Epithelial cell of prostate (primary cell): Measurements from ENCODE around the gene CDK13.
A peak's percentile ranks its signal among the peaks of the same experiment; 100 is the strongest.
"Not testable (repeated sequence)": the region's sequence is repeated elsewhere in the genome, so short reads cannot be mapped to it uniquely, and the experiment has no call there.

Source experiments
- DNase-seq: peaks from one replicate; pipeline ENCODE4 v3.0.0-alpha.2; 2011; ENCODE audit warnings: low read depth, low spot score
- H3K27ac ChIP-seq: fragments of 450-650 bp; 2 replicates; pipeline ENCODE4 v1.5.1; 2017; ENCODE audit warnings: mild to moderate bottlenecking

Gene CDK13

GRCh38 chr7:40093631-40094350, 143.7 kb downstream of the CDK13 start:
- no peak for DNase-seq
- no peak overlapping the region for H3K27ac ChIP-seq

GRCh38 chr7:40095230-40095629, 145.2 kb downstream of the CDK13 start:
- no peak for DNase-seq
- no peak overlapping the region for H3K27ac ChIP-seq

DNA sequence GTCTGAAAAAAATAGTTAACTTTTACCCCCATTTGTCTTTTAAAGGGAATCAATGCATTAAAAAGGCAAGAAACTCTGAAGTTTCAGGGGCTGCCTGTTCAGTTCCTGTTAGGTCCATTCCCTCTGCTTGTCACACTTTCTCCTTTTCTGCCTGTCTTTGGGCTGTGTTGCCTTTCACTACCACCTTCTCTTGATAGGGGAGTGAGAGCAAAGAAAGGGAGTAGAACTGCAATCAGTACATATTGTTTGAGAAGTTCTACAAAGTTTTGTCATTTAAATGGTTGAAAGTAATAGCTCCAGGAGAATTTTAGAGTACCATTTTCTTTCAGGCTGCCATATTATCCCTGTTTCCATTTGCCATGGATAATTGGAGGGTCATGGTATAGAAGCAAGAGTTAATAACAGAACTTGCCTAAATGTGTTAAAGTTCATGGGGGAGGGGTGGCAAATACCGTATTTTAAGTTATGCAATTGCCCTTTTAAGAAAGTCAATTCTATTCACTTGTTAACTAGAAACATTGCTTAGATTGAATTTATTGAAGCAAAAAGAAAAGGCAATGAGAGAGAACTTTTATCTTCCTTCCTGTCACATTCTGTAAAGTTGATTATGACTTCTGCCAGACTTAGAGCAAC, 145.8 kb downstream of the CDK13 start:
- no peak for DNase-seq
- H3K27ac ChIP-seq: no peak overlapping the region

- DNase-seq: no peak
- no peak overlapping the region for H3K27ac ChIP-seq
Measured at GRCh38 chr7:40097728-40098127, 147.7 kb downstream of the CDK13 start.

DNA sequence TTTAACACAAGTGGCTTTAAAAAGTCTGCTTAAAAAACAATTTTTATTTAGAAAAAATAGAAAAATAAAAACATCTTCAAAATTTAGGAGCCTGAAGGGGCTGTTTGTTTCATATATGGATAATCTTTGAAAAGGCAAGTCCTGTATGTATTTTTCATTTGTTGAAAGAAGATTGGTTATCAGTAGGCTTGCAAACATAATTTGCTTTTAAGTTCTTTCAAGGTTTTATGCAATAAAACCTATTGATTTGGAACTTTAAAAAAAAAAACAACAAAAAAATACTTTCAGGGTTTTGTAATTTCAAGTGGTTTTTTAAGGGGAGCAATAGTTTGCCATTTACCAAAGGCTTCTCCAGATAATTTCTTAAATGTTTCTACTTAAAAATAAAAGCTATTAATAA, 148.8 kb downstream of the CDK13 start:
- no peak overlapping the region for H3K27ac ChIP-seq
- DNase-seq: no peak

DNA sequence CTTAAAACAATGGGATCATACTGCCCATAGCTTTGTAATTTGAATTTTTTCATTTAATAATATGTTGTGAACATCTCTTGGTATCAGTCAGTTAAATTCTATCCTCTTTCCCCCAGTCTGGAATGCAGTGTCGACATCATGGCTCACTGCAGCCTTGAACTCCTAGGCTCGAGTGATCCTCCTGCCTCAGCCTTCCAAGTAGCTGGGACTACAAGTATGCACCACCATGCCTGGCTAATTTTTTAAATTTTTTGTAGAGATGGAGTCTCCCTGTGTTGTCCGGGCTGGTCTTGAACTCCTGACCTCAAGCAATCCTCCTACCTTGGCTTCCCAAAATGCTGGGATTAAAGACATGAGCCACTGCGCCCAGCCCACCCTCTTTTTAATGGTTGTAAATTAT, 149.8 kb downstream of the CDK13 start:
- no peak overlapping the region for H3K27ac ChIP-seq
- no peak for DNase-seq

- H3K27ac ChIP-seq: no peak overlapping the region
- DNase-seq: no peak
Measured at GRCh38 chr7:40101201-40101600, 151.1 kb downstream of the CDK13 start.

DNA sequence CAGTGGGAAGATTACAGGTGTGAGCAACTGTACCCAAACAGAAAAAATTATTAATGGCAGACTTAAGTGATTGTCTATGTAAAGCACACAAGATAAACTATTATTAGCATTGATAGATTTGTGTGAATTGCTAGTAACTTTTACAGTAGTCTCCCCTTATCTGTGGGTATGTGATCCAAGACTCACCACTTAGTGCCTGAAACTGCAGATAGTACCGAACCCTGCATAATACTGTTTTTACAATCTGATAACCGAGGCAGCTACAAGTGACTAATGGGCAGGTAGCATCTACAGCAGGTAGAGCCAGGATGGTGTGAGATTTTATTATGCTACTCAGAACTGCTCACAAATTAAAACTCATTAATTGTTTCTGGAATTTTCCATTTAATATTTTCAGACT, 152.8 kb downstream of the CDK13 start:
- DNase-seq: no peak
- H3K27ac ChIP-seq: no peak overlapping the region

GRCh38 chr7:40105879-40106473, 155.9 kb downstream of the CDK13 start:
- DNase-seq: no peak
- H3K27ac ChIP-seq: no peak overlapping the region

GRCh38 chr7:40115936-40116335, 165.9 kb downstream of the CDK13 start:
- no peak for DNase-seq
- H3K27ac ChIP-seq: peak overlapping the region; percentile 5

DNA sequence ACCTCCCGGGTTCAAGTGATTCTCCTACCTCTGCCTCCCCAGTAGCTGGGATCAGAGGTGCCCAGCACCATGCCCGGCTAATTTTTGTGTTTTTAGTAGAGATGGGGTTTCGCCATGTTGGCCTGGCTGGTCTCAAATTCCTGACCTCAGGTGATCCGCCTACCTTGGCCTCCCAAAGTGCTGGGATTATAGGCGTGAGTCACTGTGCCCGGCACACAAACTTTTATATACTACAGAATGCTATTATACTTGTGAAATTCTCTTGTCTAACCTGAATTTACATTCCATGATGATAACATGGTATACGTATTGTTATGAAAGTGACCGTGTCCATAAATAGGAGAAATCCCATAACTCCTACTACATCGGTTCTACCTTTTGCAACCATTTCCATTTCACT, 167.1 kb downstream of the CDK13 start:
- peak; percentile 14 for DNase-seq
- H3K27ac ChIP-seq: peak overlapping the region; percentile 37

DNA sequence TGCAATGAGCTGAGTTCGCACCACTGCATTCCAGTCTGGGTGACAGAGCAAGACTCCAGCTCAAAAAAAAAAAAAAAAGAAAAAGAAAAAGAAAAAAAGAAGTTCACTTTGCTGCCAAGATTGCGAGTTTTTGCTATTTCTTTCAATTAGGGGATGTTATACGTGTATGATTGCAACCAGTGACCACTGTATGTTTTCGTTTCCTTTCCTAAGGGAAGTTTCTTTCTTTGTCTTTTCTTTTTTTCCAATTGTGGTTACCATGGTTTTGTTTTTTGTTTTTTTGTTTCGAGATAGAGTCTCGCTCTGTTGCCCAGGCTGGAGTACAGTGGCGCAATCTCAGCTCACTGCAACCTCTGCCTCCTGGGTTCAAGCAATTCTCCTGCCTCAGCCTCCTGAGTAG, 168.1 kb downstream of the CDK13 start:
- DNase-seq, H3K27ac ChIP-seq: not testable (repeated sequence)

DNA sequence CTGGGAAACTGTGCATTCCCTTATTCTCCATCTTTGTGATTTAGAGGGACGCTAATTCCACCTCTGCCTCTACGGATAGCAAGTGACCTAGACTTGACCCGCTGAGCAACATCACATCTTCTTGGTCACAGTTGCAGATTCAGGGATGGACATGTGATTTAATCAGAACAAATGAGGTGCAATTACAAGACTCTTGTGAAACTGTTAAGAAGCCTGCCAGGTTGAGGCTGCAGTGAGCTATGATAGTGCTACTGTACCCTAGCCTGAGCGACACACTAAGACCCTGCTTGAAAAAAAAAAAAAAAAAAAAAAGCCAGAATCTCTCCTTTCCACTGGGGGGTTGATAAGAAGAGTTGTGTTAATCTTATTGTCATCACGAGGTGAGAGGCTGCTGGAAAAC, 170.0 kb downstream of the CDK13 start:
- no peak overlapping the region for H3K27ac ChIP-seq
- DNase-seq: no peak

DNA sequence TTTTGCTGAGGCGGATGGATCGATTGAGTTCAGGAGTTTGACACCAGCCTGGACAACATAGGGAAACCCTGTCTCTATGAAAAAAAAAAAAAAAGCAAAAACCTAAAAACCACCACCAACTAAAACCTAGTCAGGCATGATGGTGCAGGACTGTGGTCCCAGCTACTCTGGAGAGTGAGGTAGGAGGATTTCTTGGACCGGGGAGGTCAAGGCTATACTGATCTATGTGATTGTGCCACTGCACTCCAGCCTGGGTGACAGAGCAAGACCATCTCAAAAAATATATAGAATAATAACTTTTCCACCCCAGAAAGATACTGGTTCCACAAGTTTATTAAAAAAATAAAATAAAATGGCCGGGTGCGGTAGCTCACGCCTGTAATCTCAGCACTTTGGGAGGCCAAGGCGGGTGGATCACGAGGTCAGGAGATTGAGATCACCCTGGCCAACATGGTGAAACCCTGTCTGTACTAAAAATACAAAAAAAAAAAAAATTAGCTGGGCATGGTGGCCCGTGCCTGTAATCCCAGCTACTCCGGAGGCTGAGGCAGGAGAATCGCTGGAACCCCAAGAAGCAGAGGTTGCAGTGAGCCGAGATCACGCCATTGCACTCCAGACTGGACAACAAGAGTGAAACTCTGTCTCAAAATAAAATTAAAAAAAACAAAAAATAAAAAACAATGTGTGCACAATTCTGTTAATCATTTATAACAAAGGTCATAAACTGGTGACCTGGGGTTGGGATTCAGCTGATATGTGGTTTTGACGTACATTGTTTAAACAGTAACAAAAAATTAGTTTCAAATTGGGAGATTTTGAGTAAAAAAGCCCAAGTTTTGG, 172.3 kb downstream of the CDK13 start:
- DNase-seq: not testable (repeated sequence)

GRCh38 chr7:40122940-40123254, 172.8 kb downstream of the CDK13 start:
- H3K27ac ChIP-seq: no peak overlapping the region

More for the DNA sequence above, 172.3 kb downstream of the CDK13 start:
- H3K27ac ChIP-seq: not testable (repeated sequence)

DNA sequence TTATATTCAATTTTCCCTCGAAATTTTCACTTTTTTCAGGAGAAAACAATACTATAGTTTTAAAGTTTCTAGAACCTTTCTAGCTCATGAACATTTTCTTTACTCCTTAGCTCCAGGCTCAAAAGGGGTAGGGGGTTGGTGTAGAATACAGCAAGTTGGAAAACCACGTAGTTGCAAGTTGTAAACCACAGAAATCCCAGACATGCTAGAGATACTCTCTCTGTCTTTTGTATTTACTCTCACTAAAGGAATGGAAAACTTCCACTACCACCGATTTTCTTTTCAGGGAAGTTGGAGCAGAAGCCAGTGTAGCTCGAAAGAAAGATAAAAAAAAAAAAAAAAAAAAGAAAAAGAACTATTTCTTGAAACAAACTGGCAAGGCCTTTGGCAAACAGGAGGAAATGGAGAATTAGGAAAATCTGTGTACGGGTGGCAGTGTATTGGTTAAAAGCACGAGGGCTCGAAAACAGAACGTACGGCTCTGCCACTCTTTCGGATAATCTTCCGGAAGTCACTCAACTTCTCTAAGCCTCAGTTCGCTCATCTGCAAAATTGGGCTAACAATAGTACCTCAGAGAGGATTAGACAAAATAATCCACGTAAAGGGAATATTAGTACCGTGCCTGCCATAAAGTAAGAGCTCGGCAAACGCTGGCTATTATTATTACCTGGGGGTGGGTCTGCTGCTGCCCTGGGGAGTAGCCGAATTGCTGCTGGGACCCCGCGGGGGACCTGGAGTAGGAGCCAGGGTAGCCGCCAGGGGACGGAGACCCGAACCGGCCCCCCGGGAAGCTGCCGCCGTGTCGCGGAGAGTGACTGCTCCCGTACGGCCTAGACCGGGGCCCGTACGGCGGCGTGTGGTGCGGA, 183.7 kb downstream of the CDK13 start:
- peak overlapping the region; percentile 80 for H3K27ac ChIP-seq
- no peak for DNase-seq

More at GRCh38 chr7:40122940-40123254, 172.8 kb downstream of the CDK13 start:
- DNase-seq: no peak

DNA sequence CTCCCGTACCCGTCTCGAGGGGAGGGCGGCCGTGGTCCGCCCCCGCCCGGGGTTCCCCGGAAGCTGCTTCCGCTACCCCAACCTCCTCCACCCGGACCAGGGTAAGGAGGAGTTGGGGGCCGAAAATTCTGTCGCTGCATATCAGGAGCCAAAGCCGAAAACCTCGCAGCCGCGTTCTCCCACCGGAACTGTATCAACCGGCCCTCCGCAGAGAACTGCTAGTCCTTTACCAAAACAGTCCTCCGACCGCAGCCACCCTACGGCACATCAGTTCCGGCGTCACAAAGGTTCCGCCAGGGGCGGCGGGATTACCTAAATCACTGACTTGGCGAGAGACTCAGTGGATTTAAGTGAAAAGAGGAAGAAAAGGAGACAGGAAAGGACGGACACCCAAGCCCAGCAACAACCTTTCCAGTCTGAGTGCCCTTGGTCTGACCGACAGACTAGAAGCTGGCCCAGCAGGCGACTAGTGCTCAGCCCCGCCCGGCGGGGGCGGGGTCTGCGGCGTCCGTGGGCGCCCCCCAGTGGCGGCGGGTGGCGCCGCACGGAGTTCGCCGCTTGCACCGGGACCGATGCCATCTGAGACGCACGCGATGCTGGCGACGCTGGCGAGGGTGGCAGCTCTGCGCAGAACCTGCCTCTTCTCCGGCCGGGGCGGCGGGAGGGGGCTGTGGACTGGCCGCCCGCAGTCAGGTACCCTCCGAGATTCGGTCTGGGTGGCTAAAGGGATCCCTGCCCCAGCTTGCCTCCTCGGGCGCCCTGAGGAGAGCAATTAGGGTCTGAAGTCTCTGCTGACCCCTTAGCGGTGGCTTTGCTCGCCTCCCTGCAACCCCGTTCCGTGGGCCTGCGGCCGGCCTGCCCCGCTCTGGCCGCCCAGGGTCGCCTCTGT, 184.6 kb downstream of the CDK13 start, which contains the start of the genes MPLKIP and SUGCT:
TSS of gene MPLKIP (minus strand) at position 195 of the 889 bp plus-strand sequence. CDS start at position 140, 55 bp downstream.
TSS of gene SUGCT (plus strand) at position 578 of the 889 bp plus-strand sequence.
- peak; percentile 39 for DNase-seq
- peak within 1 kb of the TSS; percentile 80 for H3K27ac ChIP-seq

DNA sequence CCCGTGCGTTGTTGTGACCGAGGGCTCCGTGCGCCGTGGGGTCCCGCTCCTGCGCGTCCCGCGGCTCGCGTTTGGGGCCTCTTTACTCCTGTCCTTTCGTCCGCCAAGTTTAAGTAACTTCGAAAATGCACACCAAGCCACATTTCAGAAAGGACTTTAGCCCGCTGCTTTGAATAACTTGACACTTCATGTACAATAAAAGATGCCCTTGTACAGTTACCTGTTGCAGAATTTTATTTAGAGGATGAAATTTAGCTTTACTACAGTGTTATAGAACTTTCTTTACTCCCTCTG, 185.2 kb downstream of the CDK13 start:
- no peak for DNase-seq
- peak overlapping the region; percentile 80 for H3K27ac ChIP-seq

DNA sequence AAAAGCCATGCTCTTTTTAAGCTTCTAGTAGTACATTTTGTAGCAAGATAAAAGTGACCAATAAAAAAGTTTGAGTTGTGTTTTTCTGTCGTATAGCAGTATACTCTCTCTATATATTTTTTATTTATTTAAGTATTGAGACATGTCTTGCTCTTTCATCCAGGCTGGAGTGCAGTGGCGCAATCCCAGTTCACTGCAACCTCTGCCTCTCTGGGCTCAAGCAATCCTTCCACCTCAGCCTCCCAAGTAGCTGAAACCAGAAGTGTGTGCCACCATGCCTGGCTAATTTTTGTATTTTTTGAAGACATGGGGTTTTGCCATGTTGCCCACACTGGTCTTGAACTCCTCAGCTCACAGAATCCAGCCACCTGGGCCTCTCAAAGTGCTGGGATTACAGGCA, 187.5 kb downstream of the CDK13 start:
- no peak for DNase-seq
- no peak overlapping the region for H3K27ac ChIP-seq
